ENCODE measurements around the gene ELSPBP1.
"Not testable (repeated sequence)": the region's sequence is repeated elsewhere in the genome, so short reads cannot be mapped to it uniquely, and the experiment has no call there.

The ELSPBP1 gene

GRCh38 chr19:48041877-48042580, 47.6 kb downstream of the ELSPBP1 start:
- in situ Hi-C loops (cut with MboI; ENCODE audit: low sequenced_read_pairs): no loop called here

- in situ Hi-C loops (cut with MboI; ENCODE audit: low sequenced_read_pairs): no loop called here
These were observed 49.3 kb downstream of the ELSPBP1 start, which contains the start of gene CABP5 for GRCh38 chr19:48043675-48044258. Gene CABP5 (minus strand): TSS chr19:48044079. CDS start chr19:48043922, 157 bp downstream.

- in situ Hi-C loops (cut with MboI; ENCODE audit: low sequenced_read_pairs): no loop called here
These were observed 50.1 kb downstream of the ELSPBP1 start for GRCh38 chr19:48044561-48044960.

GRCh38 chr19:48051335-48052033, 57.1 kb downstream of the ELSPBP1 start:
- in situ Hi-C loops (cut with MboI; ENCODE audit: low sequenced_read_pairs): no loop called here

- in situ Hi-C loops (cut with MboI; ENCODE audit: low sequenced_read_pairs): no loop called here
These were observed 58.6 kb downstream of the ELSPBP1 start for GRCh38 chr19:48053076-48053475.

- in situ Hi-C loops (cut with MboI; ENCODE audit: low sequenced_read_pairs): no loop called here
These were observed 59.4 kb downstream of the ELSPBP1 start for GRCh38 chr19:48053856-48054255.

GRCh38 chr19:48059331-48059730, 64.9 kb downstream of the ELSPBP1 start:
- in situ Hi-C loops (cut with MboI; ENCODE audit: low sequenced_read_pairs): no loop called here

GRCh38 chr19:48060381-48060780, 65.9 kb downstream of the ELSPBP1 start:
- in situ Hi-C loops (cut with MboI; ENCODE audit: low sequenced_read_pairs): no loop called here

- in situ Hi-C loops (cut with MboI; ENCODE audit: low sequenced_read_pairs): no loop called here
These were observed 67.2 kb downstream of the ELSPBP1 start for GRCh38 chr19:48061401-48062344.

GRCh38 chr19:48064509-48064908, 70.1 kb downstream of the ELSPBP1 start:
- in situ Hi-C loops (cut with MboI; ENCODE audit: low sequenced_read_pairs): no loop called here

- in situ Hi-C loops (cut with MboI; ENCODE audit: low sequenced_read_pairs): no loop called here
These were observed 75.0 kb downstream of the ELSPBP1 start for GRCh38 chr19:48069435-48069834.

GRCh38 chr19:48070177-48070769, 75.8 kb downstream of the ELSPBP1 start:
- in situ Hi-C loops (cut with MboI; ENCODE audit: low sequenced_read_pairs): not testable (repeated sequence)
